ENCODE results near the gene CAMSAP1. TPM values are rescaled to one million over a fixed set of nuclear protein-coding genes. Genes with fewer than 3 reads are reported as not detected.
A peak's percentile ranks its signal among the peaks of the same experiment; 100 is the strongest.

CAMSAP1 gene
- total and polyA plus RNA-seq, 9 of the 15 experiments (the other 6 are each of a cell fraction or from before 2014, with no cell fraction given) = 1.5 to 28.8 (median 14.3) TPM

DNA sequence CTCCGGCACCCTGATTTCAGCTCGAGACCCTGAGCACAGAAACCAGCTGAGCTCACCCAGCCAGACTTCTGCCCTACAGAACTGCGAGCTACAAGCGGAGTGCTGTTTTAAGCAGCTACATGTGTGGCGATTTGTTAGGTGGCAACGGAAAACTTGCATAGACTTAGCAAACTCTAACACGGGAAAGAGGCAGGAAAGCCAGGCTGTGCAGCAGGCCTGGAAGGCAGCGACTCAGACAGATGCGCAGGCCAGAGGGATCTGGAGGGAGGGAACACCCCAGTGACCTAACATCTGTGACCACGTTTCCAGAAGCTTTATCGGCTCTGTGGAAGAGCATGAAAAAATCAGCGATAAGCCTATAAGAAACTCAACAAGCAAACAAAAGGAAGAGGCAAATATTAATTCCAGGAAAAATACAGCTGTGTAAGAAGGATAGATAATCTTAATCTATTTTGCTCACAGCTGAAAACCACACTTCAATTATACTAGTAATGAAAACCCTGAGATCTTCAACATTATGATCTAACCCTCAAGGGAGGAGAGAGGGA is 42.9 kb upstream of the CAMSAP1 start (continued):
- TF ChIP-seq, protein P1, sequence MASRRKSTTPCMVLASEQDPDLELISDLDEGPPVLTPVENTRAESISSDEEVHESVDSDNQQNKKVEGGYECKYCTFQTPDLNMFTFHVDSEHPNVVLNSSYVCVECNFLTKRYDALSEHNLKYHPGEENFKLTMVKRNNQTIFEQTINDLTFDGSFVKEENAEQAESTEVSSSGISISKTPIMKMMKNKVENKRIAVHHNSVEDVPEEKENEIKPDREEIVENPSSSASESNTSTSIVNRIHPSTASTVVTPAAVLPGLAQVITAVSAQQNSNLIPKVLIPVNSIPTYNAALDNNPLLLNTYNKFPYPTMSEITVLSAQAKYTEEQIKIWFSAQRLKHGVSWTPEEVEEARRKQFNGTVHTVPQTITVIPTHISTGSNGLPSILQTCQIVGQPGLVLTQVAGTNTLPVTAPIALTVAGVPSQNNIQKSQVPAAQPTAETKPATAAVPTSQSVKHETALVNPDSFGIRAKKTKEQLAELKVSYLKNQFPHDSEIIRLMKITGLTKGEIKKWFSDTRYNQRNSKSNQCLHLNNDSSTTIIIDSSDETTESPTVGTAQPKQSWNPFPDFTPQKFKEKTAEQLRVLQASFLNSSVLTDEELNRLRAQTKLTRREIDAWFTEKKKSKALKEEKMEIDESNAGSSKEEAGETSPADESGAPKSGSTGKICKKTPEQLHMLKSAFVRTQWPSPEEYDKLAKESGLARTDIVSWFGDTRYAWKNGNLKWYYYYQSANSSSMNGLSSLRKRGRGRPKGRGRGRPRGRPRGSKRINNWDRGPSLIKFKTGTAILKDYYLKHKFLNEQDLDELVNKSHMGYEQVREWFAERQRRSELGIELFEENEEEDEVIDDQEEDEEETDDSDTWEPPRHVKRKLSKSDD (conservative IDR thresholded peaks at IDR 0.05; ENCODE audit: low read length) = no peak
- peak; percentile 81 for TF ChIP-seq TFAP4 (CRISPR knock-in tag; IDR thresholded peaks at IDR 0.05; ENCODE audit: borderline replicate concordance)
- TF ChIP-seq NFATC3 (IDR thresholded peaks at IDR 0.05) = no peak
- TF ChIP-seq POLR2AphosphoS5 (IDR thresholded peaks at IDR 0.05; ENCODE audit: control insufficient read depth, insufficient read depth, low read depth, low read length) = peak; percentile 82
- TF ChIP-seq YBX1 (IDR thresholded peaks at IDR 0.05) = no peak
- no peak for TF ChIP-seq RB1 (IDR thresholded peaks at IDR 0.05; ENCODE audit: low read depth)
- peak; percentile 94 for TF ChIP-seq STAT5A (IDR thresholded peaks at IDR 0.05; ENCODE audit: borderline replicate concordance, low read length)
- TF ChIP-seq STAT6 (CRISPR knock-in tag; IDR thresholded peaks at IDR 0.05) = 0 out of 2 replicates have a peak, but pooled peaks have one; percentile 72
- TF ChIP-seq FOXJ2 (tag; IDR thresholded peaks at IDR 0.05) = 0 out of 2 replicates have a peak, but pooled peaks have one; percentile 22
- TF ChIP-seq ILK (tag; IDR thresholded peaks at IDR 0.05; ENCODE audit: borderline replicate concordance, low read depth) = no peak
- TF ChIP-seq, protein P2, sequence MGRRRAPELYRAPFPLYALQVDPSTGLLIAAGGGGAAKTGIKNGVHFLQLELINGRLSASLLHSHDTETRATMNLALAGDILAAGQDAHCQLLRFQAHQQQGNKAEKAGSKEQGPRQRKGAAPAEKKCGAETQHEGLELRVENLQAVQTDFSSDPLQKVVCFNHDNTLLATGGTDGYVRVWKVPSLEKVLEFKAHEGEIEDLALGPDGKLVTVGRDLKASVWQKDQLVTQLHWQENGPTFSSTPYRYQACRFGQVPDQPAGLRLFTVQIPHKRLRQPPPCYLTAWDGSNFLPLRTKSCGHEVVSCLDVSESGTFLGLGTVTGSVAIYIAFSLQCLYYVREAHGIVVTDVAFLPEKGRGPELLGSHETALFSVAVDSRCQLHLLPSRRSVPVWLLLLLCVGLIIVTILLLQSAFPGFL (CRISPR knock-in tag; IDR thresholded peaks at IDR 0.05) = no peak
- TF ChIP-seq MAFG (tag; conservative IDR thresholded peaks at IDR 0.05) = no peak
- no peak for TF ChIP-seq CEBPB (tag; IDR thresholded peaks at IDR 0.05)
- TF ChIP-seq SAFB2 (IDR thresholded peaks at IDR 0.05; ENCODE audit: borderline replicate concordance, low read depth, low read length, severe bottlenecking) = no peak
- TF ChIP-seq NEUROD1 (IDR thresholded peaks at IDR 0.05; ENCODE audit: borderline replicate concordance, low read depth, low read length, partially characterized antibody) = no peak
- TF ChIP-seq, protein P3, sequence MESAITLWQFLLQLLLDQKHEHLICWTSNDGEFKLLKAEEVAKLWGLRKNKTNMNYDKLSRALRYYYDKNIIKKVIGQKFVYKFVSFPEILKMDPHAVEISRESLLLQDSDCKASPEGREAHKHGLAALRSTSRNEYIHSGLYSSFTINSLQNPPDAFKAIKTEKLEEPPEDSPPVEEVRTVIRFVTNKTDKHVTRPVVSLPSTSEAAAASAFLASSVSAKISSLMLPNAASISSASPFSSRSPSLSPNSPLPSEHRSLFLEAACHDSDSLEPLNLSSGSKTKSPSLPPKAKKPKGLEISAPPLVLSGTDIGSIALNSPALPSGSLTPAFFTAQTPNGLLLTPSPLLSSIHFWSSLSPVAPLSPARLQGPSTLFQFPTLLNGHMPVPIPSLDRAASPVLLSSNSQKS (CRISPR knock-in tag; IDR thresholded peaks at IDR 0.05) = no peak
- no peak for TF ChIP-seq GATAD2A (IDR thresholded peaks at IDR 0.05)
- peak; percentile 68 for TF ChIP-seq MEIS2 (IDR thresholded peaks at IDR 0.05; ENCODE audit: partially characterized antibody)
- no peak for TF ChIP-seq ZNF232 (CRISPR knock-in tag; IDR thresholded peaks at IDR 0.05)
- TF ChIP-seq PTBP1 (IDR thresholded peaks at IDR 0.05; ENCODE audit: low read depth, low read length) = no peak
- TF ChIP-seq PHF21A (IDR thresholded peaks at IDR 0.05; ENCODE audit: borderline replicate concordance, low read depth) = no peak
